Thoracic aorta (tissue), 2 donors: ENCODE measurements around the gene MED8. TPM values are rescaled to one million over a fixed set of nuclear protein-coding genes. Genes with fewer than 3 reads are reported as not detected.
A peak's percentile ranks its signal among the peaks of the same experiment; 100 is the strongest.

Source experiments
- ATAC-seq: fragments of 150-250 bp; one replicate; pipeline ENCODE4 v1.8.0; 2017; ENCODE audit warnings: low read depth; ENCODE audit not compliant: insufficient number of reproducible peaks, low FRiP score
- DNase-seq: peaks from one replicate; pipeline ENCODE4 v3.0.0-alpha.2; 2020; ENCODE audit warnings: low spot score
- H3K27ac ChIP-seq, 2 donors: fragments of 200-600 bp; sonication (generic); 1 replicate in 1 of 2; 2 replicates in 1 of 2; pipeline ENCODE4 v1.5.1; 2016; ENCODE audit warnings: mild to moderate bottlenecking in 2 of 2, moderate library complexity in 2 of 2
- H3K27me3 ChIP-seq: fragments of 200-600 bp; sonication (generic); replicated peaks from 2 replicates; pipeline ENCODE4 v1.6.0; 2016; ENCODE audit warnings: mild to moderate bottlenecking; ENCODE audit not compliant: insufficient read depth
- H3K36me3 ChIP-seq: fragments of 200-600 bp; sonication (generic); one replicate; pipeline ENCODE4 v1.5.1; 2016
- H3K4me1 ChIP-seq, 2 donors: fragments of 200-600 bp; sonication (generic); 1 replicate in 1 of 2; 2 replicates in 1 of 2; pipeline versions ENCODE4 v1.5.1 to v1.6.0; 2016; ENCODE audit warnings: low read depth in 2 of 2, mild to moderate bottlenecking in 1 of 2; ENCODE audit not compliant: control insufficient read depth in 1 of 2
- H3K4me3 ChIP-seq: fragments of 200-600 bp; sonication (generic); 2 replicates; pipeline ENCODE4 v1.5.1; 2016; ENCODE audit warnings: mild to moderate bottlenecking
- H3K9me3 ChIP-seq: fragments of 200-600 bp; sonication (generic); 2 replicates; pipeline ENCODE4 v1.5.1; 2016
- total RNA-seq, 2 donors: library from RNA; depleted of rRNA; stranded (reverse); fragments of >200 nt; gene quantifications; one replicate each; pipeline versions ENCODE4 v1.1.0 to v1.2.3, GENCODE V29; 2016
- TF ChIP-seq, protein P1 (sequence below): fragments of 200-600 bp; sonication (generic); IDR thresholded peaks from one replicate; pipeline ENCODE4 v1.5.1; 2019; ENCODE audit warnings: antibody characterized with exemption

MED8 gene, protein sequence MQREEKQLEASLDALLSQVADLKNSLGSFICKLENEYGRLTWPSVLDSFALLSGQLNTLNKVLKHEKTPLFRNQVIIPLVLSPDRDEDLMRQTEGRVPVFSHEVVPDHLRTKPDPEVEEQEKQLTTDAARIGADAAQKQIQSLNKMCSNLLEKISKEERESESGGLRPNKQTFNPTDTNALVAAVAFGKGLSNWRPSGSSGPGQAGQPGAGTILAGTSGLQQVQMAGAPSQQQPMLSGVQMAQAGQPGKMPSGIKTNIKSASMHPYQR
- total RNA-seq: 10 to 100 TPM; 33.8 to 52.7 TPM

- TF ChIP-seq, protein P1, sequence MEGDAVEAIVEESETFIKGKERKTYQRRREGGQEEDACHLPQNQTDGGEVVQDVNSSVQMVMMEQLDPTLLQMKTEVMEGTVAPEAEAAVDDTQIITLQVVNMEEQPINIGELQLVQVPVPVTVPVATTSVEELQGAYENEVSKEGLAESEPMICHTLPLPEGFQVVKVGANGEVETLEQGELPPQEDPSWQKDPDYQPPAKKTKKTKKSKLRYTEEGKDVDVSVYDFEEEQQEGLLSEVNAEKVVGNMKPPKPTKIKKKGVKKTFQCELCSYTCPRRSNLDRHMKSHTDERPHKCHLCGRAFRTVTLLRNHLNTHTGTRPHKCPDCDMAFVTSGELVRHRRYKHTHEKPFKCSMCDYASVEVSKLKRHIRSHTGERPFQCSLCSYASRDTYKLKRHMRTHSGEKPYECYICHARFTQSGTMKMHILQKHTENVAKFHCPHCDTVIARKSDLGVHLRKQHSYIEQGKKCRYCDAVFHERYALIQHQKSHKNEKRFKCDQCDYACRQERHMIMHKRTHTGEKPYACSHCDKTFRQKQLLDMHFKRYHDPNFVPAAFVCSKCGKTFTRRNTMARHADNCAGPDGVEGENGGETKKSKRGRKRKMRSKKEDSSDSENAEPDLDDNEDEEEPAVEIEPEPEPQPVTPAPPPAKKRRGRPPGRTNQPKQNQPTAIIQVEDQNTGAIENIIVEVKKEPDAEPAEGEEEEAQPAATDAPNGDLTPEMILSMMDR: no peak
- peak; percentile 83 for DNase-seq
- H3K9me3 ChIP-seq: no peaks in the 10 kb centered on the region
- H3K27ac ChIP-seq: peak within 1 kb of the TSS; percentile 78 to 82
- peaks cover 12 to 33% of the 10 kb centered on the region in 2 donors for H3K4me1 ChIP-seq
- no peaks in the 10 kb centered on the region for H3K27me3 ChIP-seq
- H3K36me3 ChIP-seq: peaks cover 25% of the 10 kb centered on the region
- H3K4me3 ChIP-seq: peak within 1 kb of the TSS; percentile 85
- peak; percentile 99 for ATAC-seq
Observed at GRCh38 chr1:43389326-43390313, at the start of gene MED8, which contains the start of gene SZT2. Gene MED8, minus strand, starts transcription at chr1:43389800. Its CDS starts 36 bp downstream, at chr1:43389764. Gene SZT2, plus strand, starts transcription at chr1:43389899. Its CDS starts 70 bp downstream, at chr1:43389969.

DNA sequence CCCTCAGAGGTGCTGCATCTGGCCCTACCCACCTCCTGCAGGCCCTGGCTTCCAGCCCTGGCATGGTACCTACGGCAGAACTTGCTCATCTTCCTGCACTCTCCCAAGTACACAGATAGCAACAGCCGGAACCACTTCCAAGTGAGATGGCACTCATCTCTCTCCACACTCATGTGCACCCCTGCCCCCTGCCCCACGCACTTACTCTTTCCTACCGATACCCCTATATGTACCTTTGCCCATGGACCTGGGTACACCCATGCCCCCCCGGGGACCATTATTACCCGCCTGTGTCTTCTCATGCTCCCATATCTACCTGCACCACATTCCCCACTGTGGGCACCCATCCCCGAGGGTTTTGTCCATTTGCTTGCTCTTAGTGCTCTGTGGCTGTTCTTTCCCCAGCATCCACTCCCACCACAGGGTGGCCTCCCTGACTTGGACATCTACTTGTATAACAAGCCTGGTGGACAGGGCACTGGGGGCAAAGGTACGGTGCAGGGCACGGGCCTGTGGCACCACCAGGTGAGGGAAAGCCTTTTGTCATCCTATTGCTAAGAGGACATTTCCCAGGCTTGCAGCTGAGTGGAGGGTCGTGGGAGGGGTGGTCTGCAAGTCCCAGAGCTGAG is 49.5 kb upstream of the MED8 start:
- DNase-seq: no peak
- no peak for ATAC-seq
- Histone ChIP-seq H3K27ac (no peak overlapping the region), H3K27me3 (no peaks in the 10 kb centered on the region), H3K9me3 (no peaks in the 10 kb centered on the region), H3K36me3 (peaks cover 69% of the 10 kb centered on the region), H3K4me1 (peaks cover 0 to 9% of the 10 kb centered on the region in 2 donors), H3K4me3 (no peak overlapping the region)
- TF ChIP-seq, protein P1: no peak

- DNase-seq (no peak), ATAC-seq (no peak)
- H3K9me3 ChIP-seq: no peaks in the 10 kb centered on the region
- H3K4me1 ChIP-seq: peaks cover 0 to 9% of the 10 kb centered on the region in 2 donors
- no peak overlapping the region for H3K27ac ChIP-seq
- no peaks in the 10 kb centered on the region for H3K27me3 ChIP-seq
- TF ChIP-seq, protein P1: no peak
- H3K4me3 ChIP-seq: no peak overlapping the region
- H3K36me3 ChIP-seq: peaks cover 69% of the 10 kb centered on the region
Observed at GRCh38 chr1:43438576-43438952, 49.0 kb upstream of the MED8 start.

DNA sequence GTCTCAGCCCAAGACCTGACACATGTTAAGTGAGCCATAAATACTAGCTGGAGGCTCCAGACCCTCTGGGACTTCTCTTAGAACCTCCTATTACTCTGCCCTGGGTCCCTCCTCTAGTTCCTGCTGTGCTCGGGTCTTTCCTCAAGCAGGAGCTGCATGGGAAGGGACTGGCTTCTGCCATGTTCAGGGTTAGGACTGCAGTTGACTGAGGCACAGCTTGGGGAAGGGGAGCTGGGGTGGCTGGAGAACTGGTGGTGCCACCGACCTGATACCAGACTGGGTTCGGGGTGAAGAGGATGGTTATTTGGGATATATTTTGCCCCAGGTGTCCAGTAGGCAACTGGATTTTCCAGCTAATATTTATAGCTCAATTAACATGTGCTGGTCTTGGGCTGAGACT is 48.4 kb upstream of the MED8 start:
- H3K36me3 ChIP-seq: peaks cover 69% of the 10 kb centered on the region
- H3K4me1 ChIP-seq: peaks cover 0 to 9% of the 10 kb centered on the region in 2 donors
- ATAC-seq (no peak), DNase-seq (no peak)
- no peaks in the 10 kb centered on the region for H3K27me3 ChIP-seq
- no peak overlapping the region for H3K4me3 ChIP-seq
- no peaks in the 10 kb centered on the region for H3K9me3 ChIP-seq
- no peak overlapping the region for H3K27ac ChIP-seq
- TF ChIP-seq, protein P1: no peak
